HG03469 (cell line): ENCODE results near the gene C5AR1.
"Not testable (repeated sequence)": the region's sequence is repeated elsewhere in the genome, so short reads cannot be mapped to it uniquely, and the experiment has no call there.

Source experiments
- ATAC-seq: cut with Tn5 transposase; IDR thresholded peaks from one replicate; pipeline ENCODE4 v1.9.1; 2021; ENCODE audit warnings: mild to moderate bottlenecking, moderate library complexity, moderate number of reproducible peaks; ENCODE audit not compliant: unreplicated experiment

C5AR1 gene

GRCh38 chr19:47283405-47284059 lies 26.1 kb upstream of the C5AR1 start:
- ATAC-seq = no peak

GRCh38 chr19:47284324-47284899 lies 25.2 kb upstream of the C5AR1 start:
- ATAC-seq = no peak

- ATAC-seq = no peak
Measured at GRCh38 chr19:47296036-47296435, 13.6 kb upstream of the C5AR1 start.

- ATAC-seq = not testable (repeated sequence)
Measured at GRCh38 chr19:47300867-47301266, 8.8 kb upstream of the C5AR1 start.

- ATAC-seq = no peak
Measured at GRCh38 chr19:47302249-47302648, 7.4 kb upstream of the C5AR1 start.

GRCh38 chr19:47303966-47304365 lies 5.7 kb upstream of the C5AR1 start:
- no peak for ATAC-seq

- no peak for ATAC-seq
Measured at GRCh38 chr19:47305309-47305751, 4.3 kb upstream of the C5AR1 start.

GRCh38 chr19:47306303-47306702 lies 3.4 kb upstream of the C5AR1 start:
- no peak for ATAC-seq

- no peak for ATAC-seq
Measured at GRCh38 chr19:47309038-47309437, 623 bp upstream of the C5AR1 start.

- no peak for ATAC-seq
Measured at GRCh38 chr19:47310323-47310722, 662 bp downstream of the C5AR1 start.

GRCh38 chr19:47310819-47311218 lies 1.2 kb downstream of the C5AR1 start:
- no peak for ATAC-seq

- no peak for ATAC-seq
Measured at GRCh38 chr19:47312366-47313006, 2.8 kb downstream of the C5AR1 start.

GRCh38 chr19:47313754-47314295 lies 4.2 kb downstream of the C5AR1 start:
- ATAC-seq = no peak

- ATAC-seq = no peak
Measured at GRCh38 chr19:47315125-47315821, 5.6 kb downstream of the C5AR1 start.

GRCh38 chr19:47316513-47316912 lies 6.9 kb downstream of the C5AR1 start:
- no peak for ATAC-seq

GRCh38 chr19:47319923-47320871 lies 10.5 kb downstream of the C5AR1 start:
- ATAC-seq = no peak

- ATAC-seq = no peak
Measured at GRCh38 chr19:47321630-47322029, 12.0 kb downstream of the C5AR1 start.

- no peak for ATAC-seq
Measured at GRCh38 chr19:47322058-47322457, 12.4 kb downstream of the C5AR1 start.

- ATAC-seq = no peak
Measured at GRCh38 chr19:47323409-47323808, 13.7 kb downstream of the C5AR1 start.

GRCh38 chr19:47323872-47324271 lies 14.2 kb downstream of the C5AR1 start:
- ATAC-seq = no peak
